Measurements from ENCODE around the gene RIC1.
"Not testable (repeated sequence)": the region's sequence is repeated elsewhere in the genome, so short reads cannot be mapped to it uniquely, and the experiment has no call there.

RIC1 gene

GRCh38 chr9:5628530-5629311, at the start of gene RIC1:
Gene RIC1, plus strand, starts transcription at chr9:5629107. Its CDS starts 203 bp downstream, at chr9:5629310.
- peak; percentile 34 to 71 for DNase-seq

DNA sequence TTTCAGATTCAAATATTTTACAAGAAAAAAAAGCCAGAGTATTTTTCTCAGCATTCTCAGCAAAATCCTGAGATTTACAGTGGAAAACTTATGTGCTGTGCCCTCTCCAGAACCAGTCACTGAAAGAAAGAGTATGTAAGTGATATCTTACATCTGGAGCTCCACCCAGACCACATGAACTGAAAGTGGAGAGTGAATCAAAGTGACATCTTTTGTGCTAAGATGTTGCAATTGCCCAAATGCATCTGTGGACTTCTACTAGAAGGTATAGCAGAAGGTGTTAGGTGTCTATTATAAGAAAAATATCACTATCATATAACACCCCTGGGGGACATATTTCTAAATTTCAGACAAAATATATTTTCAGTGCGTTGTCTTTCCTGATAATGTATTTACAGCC, 49.0 kb upstream of the RIC1 start:
- DNase-seq = no peak

DNA sequence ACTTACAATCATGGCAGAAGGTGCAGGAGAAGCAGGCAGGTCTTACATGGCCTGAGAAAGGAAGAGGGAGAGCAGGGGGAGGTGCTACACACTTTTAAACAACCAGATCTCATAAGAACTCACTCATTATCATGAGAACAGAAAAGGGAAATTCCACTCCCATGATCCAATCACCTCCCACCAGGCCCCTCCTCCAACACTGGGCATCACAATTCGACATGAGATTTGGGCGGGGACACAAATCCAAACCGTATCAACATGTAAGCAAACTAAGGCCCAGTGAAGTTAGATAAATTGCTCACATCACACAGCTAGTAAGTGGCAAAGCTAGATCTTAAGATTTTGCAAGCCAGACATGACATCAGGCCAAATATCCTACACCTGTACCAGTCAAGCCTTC, 48.3 kb upstream of the RIC1 start:
- DNase-seq = no peak

DNA sequence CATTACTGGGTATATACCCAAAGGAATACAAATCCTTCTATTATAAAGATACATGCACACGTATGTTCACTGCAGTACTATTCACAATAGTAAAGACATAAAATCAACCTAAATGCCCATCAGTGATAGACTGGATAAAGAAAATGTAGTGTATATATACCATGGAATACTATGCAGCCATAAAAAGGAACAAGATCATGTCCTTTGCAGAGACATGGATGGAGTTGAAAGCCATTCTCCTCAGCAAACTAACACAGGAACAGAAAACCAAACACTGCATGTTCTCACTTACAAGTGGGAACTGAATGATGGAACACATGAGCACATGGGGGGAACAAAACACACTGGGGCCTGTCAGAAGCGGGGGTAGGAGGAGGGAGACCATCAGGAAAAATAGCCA, 47.2 kb upstream of the RIC1 start:
- DNase-seq = not testable (repeated sequence)

DNA sequence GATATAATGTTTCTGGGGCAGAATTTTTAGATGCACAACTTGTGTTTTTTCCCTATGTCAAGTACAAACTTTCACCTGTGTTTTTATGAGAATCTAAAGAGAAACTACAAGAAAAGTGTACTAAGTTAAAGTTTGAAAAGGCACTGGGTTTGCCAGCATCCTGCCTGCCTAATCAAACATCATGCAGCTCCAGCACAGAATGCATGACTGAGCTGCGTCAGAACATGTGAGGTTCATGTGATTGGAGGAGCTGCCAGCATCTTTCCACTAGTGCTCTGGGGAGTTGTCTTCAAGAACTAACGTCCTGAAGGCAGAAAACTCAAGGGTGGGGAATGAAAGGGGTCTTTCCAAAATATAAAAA, 46.1 kb upstream of the RIC1 start:
- DNase-seq = no peak

GRCh38 chr9:5586391-5586802, 42.5 kb upstream of the RIC1 start:
- DNase-seq = no peak

DNA sequence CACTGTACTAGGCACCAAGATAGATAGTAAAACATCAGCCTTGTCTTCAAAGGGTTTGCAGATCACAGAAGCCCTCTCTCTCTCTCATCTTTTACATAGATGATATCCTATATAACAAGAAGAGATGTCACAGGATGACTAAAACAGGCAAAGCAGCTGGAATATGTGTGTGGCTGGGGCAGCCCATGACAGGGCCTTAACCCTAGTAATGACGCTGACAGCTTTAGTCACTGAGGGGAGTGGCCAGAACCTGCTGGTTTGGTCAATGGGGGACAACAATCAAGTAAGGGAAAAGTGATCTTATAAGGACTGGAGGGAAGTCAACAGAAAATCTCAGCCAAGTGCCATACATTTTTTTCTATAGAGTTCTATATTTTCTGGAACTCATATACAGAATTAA, 41.9 kb upstream of the RIC1 start:
- DNase-seq = no peak

GRCh38 chr9:5592231-5592630, 36.7 kb upstream of the RIC1 start:
- DNase-seq = no peak

GRCh38 chr9:5592904-5593303, 36.0 kb upstream of the RIC1 start:
- DNase-seq = no peak

- DNase-seq = no peak
Observed at GRCh38 chr9:5593904-5594303, 35.0 kb upstream of the RIC1 start.

- no peak for DNase-seq
Observed at GRCh38 chr9:5596173-5596572, 32.7 kb upstream of the RIC1 start.

GRCh38 chr9:5608298-5609225, 20.3 kb upstream of the RIC1 start:
- no peak for DNase-seq

DNA sequence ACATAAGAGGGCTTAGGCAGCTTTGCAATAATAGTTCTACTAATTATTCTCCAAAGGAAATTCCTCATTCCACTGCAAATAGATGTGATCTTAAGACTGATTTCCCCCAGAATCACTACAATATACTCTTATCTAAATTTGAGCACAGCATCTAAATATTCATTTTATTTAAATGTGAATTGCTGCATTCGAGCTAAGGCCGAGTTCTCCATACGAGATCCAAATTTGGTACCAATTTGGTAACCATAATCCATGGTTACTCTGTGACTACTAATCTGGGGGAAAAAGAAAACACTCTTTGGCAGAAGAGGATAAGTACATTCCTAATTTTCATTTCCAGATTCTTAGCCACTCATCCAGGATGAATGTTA, 19.7 kb upstream of the RIC1 start:
- DNase-seq = no peak

DNA sequence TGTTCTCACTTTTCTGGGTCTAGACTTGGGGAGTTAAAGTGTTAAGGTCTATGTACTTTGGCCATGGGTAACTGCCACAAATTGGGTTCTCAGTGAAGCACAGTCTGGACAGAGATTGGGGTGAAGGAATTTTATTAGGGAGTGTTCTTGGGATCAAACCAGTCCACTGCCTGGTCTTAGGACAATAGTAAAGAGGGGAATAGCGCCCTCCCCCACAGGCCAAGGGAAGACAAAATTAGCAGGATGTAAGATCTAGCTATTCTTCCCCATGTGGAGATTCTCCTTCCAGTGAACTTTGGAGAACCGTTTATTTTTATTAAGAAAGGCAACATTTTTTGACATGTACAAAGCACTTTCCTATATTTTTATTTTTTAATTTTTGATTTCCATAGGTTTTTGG, 18.4 kb upstream of the RIC1 start:
- no peak for DNase-seq

DNA sequence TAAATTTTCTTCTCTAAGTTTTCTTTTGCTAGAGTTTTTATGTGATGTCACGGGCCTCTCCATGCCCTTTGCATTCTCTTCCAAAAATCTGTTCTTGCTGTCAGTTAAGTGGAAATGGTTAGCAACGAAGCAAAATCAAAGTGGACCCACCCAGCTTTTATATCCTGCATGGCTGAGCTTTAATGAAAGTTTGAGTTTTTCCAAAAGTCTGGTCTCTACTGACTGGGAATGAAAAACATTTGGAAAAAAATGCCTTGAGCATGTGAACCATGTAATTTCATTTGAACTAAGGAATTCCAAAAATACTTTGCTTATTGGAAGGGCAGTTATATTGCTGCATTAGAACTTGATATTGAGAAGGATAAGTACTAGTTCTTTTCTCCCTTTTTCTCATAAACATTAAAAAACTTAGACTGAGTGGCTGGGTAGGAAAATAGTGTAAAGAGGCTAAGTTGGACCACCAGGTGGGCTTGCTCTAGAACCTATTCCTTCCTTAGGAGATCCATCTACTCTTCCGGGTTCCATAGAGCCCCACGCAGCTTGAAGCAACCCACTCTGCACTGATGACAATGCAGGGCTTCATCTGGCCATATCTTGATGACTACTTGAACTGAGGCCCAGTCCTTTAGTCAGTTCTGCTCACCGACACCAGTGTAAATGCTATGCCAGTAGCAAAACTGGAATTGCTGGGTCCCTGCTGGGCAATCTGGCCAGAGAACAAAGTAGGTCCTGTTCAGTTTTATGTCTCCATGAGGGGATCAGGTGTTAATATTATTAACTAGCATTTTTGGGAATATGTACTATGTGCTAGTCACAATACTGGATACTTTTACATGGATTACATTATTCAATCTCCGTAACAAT, 17.4 kb upstream of the RIC1 start:
- DNase-seq = no peak

- DNase-seq = no peak
Observed at GRCh38 chr9:5612185-5612530, 16.7 kb upstream of the RIC1 start.

GRCh38 chr9:5614192-5614591, 14.7 kb upstream of the RIC1 start:
- DNase-seq = no peak

DNA sequence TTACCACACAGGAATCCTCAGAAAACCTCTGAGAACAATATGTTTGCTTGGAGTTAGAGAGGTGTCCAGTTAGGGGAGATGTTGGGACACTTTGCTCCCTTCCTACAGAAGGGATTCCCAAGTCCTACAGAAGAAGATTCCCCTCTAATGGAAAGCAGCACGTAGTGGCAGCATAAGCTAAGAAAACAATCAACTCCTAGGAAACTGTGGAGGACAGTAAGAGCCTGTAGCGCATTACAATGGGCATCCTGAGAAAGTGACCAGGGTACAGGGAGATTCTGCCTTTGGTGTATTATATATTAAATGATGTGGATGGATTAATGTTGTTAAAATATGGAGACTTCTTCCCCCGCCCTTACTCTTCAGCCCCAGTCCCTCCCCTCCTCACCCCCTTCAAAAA, 13.9 kb upstream of the RIC1 start:
- no peak for DNase-seq

GRCh38 chr9:5617749-5618148, 11.2 kb upstream of the RIC1 start:
- DNase-seq = no peak

DNA sequence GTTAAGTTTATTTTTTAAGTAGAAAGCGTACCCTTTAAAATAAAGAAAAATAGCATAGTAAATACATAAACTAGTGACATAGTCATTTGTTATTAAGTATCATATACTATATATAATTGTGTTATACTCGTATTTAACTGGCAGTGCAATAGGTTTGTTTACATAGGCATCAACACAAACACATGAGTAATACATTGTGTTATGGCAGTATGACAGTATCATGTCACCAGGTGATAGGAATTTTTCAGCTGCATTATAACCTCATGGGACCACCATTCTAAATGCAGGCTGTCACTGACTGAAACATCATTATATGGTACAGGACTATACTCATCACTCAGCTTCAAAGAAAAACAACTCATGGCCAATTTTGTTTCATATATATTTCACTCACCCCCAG, 8.4 kb upstream of the RIC1 start:
- DNase-seq = no peak

GRCh38 chr9:5621327-5621726, 7.6 kb upstream of the RIC1 start:
- no peak for DNase-seq

- no peak for DNase-seq
Observed at GRCh38 chr9:5622016-5622415, 6.9 kb upstream of the RIC1 start.

DNA sequence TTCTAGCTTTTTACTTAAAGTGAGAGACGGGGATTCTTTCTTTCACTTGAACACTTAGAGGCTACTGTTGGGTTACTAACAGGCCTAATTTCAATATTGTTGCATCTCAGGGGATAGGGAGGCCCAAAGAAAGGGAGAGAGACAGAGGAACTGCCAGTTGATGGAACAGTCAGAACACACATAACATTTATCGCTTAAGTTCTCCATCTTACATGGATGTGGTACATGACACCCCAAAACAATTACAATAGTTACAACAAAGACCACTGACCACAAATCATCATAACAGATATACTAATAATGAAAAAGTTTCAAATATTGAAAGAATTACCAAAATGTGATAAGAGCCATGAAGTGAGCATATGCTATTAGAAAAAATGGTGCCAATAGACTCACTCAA, 4.3 kb upstream of the RIC1 start:
- no peak for DNase-seq
